B cell (primary cell): ENCODE results near the gene VWA8. TPM values are rescaled to one million over a fixed set of nuclear protein-coding genes. Genes with fewer than 3 reads are reported as not detected.

ENCODE experiments used
- ATAC-seq: fragments of 200-7000 bp; cut with Tn5 transposase; one replicate; pipeline ENCODE4 v1.10.0; 2021; ENCODE audit warnings: low read depth, mild to moderate bottlenecking, moderate number of reproducible peaks, moderate library complexity
- CTCF ChIA-PET: fragments of 350-600 bp; sonication (Branson Sonifier 250); formaldehyde crosslinking; loops from one replicate; lab custom pipeline; 2021; ENCODE audit warnings: antibody characterized with exemption, inconsistent platforms; lab: Charles Lee
- POLR2A ChIA-PET: fragments of 350-600 bp; sonication (Branson Sonifier 250); formaldehyde crosslinking; loops from one replicate; lab custom pipeline; 2021; ENCODE audit warnings: antibody characterized with exemption; lab: Charles Lee
- DNase-seq: peaks from one replicate; pipeline ENCODE4 v3.0.0; 2013
- H2AFZ ChIP-seq: 2 replicates; pipeline ENCODE4 v1.6.1; 2012; ENCODE audit warnings: mild to moderate bottlenecking, low read depth, low read length; ENCODE audit not compliant: insufficient read depth, poor library complexity, severe bottlenecking
- H3K27ac ChIP-seq, 2 donors: 1 replicate in 1 of 2; 2 replicates in 1 of 2; pipeline ENCODE4 v1.5.1; 2012 to 2013; ENCODE audit warnings: low read length in 2 of 2, mild to moderate bottlenecking in 2 of 2, moderate library complexity in 1 of 2
- H3K27me3 ChIP-seq, 4 experiments: fragments of 200-600 bp in 1 of 4; sonication (generic) in 1 of 4; replicated peaks in 1 of 4; 1 replicate in 2 of 4; 2 replicates in 2 of 4; pipeline versions ENCODE4 v1.6.1 to v1.7.0; 2013 to 2016; ENCODE audit warnings: low read length in 3 of 4, mild to moderate bottlenecking in 2 of 4, mixed read lengths in 1 of 4, moderate library complexity in 1 of 4; ENCODE audit not compliant: insufficient read depth in 4 of 4, control insufficient read depth in 3 of 4; ENCODE audit errors: control extremely low read depth in 1 of 4
- H3K36me3 ChIP-seq, 2 experiments: replicated peaks in 1 of 2; 1 replicate in 1 of 2; 2 replicates in 1 of 2; pipeline versions ENCODE4 v1.6.1 to v1.7.1; 2013; ENCODE audit warnings: low read length in 1 of 2; ENCODE audit not compliant: insufficient read depth in 2 of 2, control insufficient read depth in 1 of 2; ENCODE audit errors: control extremely low read depth in 1 of 2, extremely low read depth in 1 of 2
- H3K4me1 ChIP-seq, 2 donors: fragments of 200-600 bp in 1 of 2; sonication (generic) in 1 of 2; 1 replicate in 1 of 2; 2 replicates in 1 of 2; pipeline versions ENCODE4 v1.5.1 to v1.6.1; 2013 to 2017; ENCODE audit warnings: low read length in 2 of 2; ENCODE audit not compliant: control insufficient read depth in 2 of 2, insufficient read depth in 2 of 2
- H3K4me2 ChIP-seq: replicated peaks from 2 replicates; pipeline ENCODE3; 2012; ENCODE audit warnings: mild to moderate bottlenecking, low read depth, low read length; ENCODE audit not compliant: poor library complexity, severe bottlenecking
- H3K4me3 ChIP-seq, 5 experiments: fragments of 200-600 bp in 1 of 5; sonication (generic) in 1 of 5; 1 replicate in 3 of 5; 2 replicates in 2 of 5; pipeline versions ENCODE4 v1.5.1 to v1.7.0; 2011 to 2016; ENCODE audit warnings: low read length in 4 of 5, mild to moderate bottlenecking in 4 of 5, low read depth in 2 of 5, control low read depth in 1 of 5, moderate library complexity in 1 of 5; ENCODE audit not compliant: insufficient read depth in 1 of 5; ENCODE audit errors: control extremely low read depth in 1 of 5, extremely low read depth in 1 of 5
- H3K79me2 ChIP-seq: fragments of 200-600 bp; sonication (generic); one replicate; pipeline ENCODE4 v1.6.0; 2016; ENCODE audit warnings: low read length; ENCODE audit not compliant: control insufficient read depth, insufficient read depth
- H3K9ac ChIP-seq: fragments of 200-600 bp; sonication (generic); 2 replicates; pipeline ENCODE4 v1.6.1; 2017; ENCODE audit warnings: mild to moderate bottlenecking, low read length, moderate library complexity
- H3K9me3 ChIP-seq, 3 donors: one replicate each; pipeline versions ENCODE4 v1.6.1 to v1.7.1; 2013; ENCODE audit warnings: low read length in 2 of 3; ENCODE audit not compliant: control insufficient read depth in 2 of 3, insufficient read depth in 1 of 3; ENCODE audit errors: control extremely low read depth in 1 of 3
- H4K20me1 ChIP-seq: 2 replicates; pipeline ENCODE4 v1.6.0; 2012; ENCODE audit warnings: mild to moderate bottlenecking, low read length; ENCODE audit not compliant: insufficient read depth, control insufficient read depth, poor library complexity, severe bottlenecking
- H3K27ac Mint-ChIP-seq: one replicate; pipeline ENCODE4 v1.8.0; 2021; ENCODE audit warnings: mixed read lengths
- H3K27me3 Mint-ChIP-seq: one replicate; pipeline ENCODE4 v1.8.0; 2021; ENCODE audit warnings: mixed read lengths
- H3K4me1 Mint-ChIP-seq: one replicate; pipeline ENCODE4 v1.8.0; 2021; ENCODE audit warnings: mixed read lengths
- H3K4me3 Mint-ChIP-seq: one replicate; pipeline ENCODE4 v1.8.0; 2021; ENCODE audit warnings: mixed read lengths
- H3K9me3 Mint-ChIP-seq: one replicate; pipeline ENCODE4 v1.8.0; 2022; ENCODE audit warnings: mixed read lengths; ENCODE audit not compliant: insufficient read depth
- EZH2 ChIP-seq: IDR thresholded peaks from 2 replicates; pipeline ENCODE4 v1.6.1; 2012; ENCODE audit warnings: borderline replicate concordance, low read depth, mild to moderate bottlenecking, moderate library complexity, low read length; ENCODE audit not compliant: insufficient read depth, poor library complexity, severe bottlenecking
- WGBS: methylation state at CpG from one replicate; pipeline ENCODE4 v1.1.5; 2013; ENCODE audit warnings: missing lambda C conversion rate; ENCODE audit not compliant: insufficient coverage; 5-methylcytosine and 5-hydroxymethylcytosine counted together
- intact Hi-C: fragments of 100-400 bp; cut with micrococcal nuclease; formaldehyde crosslinking; loops from one replicate; pipeline ENCODE4 v1.10.0; 2022
- polyA plus RNA-seq: library from polyadenylated mRNA; depleted of rRNA; stranded (reverse); fragments of >200 nt; gene quantifications from 2 replicates; pipeline ENCODE4 v1.2.3, GENCODE V29; 2012
- total RNA-seq, 2 donors: library from RNA; stranded (reverse); fragments of 120-200 nt in 1 of 2; gene quantifications; 1 replicate in 1 of 2; 2 replicates in 1 of 2; pipeline versions ENCODE4 v1.2.3 to v1.2.4, GENCODE V29; 2013 to 2022
- TF ChIP-seq, protein P1 (sequence below): fragments of 200-600 bp; IDR thresholded peaks from one replicate; pipeline ENCODE4 v1.8.0; 2022; ENCODE audit warnings: antibody characterized with exemption, mild to moderate bottlenecking

The VWA8 gene
- total and polyA plus RNA-seq, 2 donors (not counting 1 experiment from before 2014, with no cell fraction given): 6.0 to 19.7 TPM

DNA sequence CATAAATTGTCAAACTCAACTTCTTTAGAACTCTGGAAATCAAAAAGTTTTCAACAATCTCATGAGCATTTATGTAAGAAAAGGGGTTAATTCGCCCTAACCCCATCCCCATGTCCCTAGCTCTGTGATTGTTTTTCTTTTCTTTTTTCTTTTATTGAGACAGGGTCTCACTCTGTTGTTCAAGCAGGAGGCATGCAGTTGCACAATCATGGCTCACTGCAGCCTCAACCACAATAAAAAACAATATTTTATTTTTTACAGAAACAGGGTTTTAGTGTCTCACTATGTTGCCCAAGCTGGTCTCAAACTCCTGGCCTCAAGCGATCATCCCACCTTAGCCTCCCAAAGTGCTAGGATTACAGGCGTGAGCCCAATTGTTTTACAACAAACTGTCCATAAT is 16.7 kb downstream of the VWA8 start:
- no peaks in the 10 kb centered on the region for H3K27me3 Mint-ChIP-seq
- Histone ChIP-seq H3K9me3 (peaks cover 0 to 9% (median 1%) of the 10 kb centered on the region in 3 donors), H2AFZ (no peak overlapping the region), H3K36me3 (peaks cover 0 to 12% of the 10 kb centered on the region in 2 experiments), H3K27ac (no peak overlapping the region), H3K27me3 (no peaks in the 10 kb centered on the region), H4K20me1 (no peaks in the 10 kb centered on the region), H3K4me1 (no peaks in the 10 kb centered on the region), H3K4me2 (no peak overlapping the region), H3K79me2 (peaks cover 21% of the 10 kb centered on the region), H3K4me3 (no peak overlapping the region), H3K9ac (no peak overlapping the region)
- ATAC-seq (no peak), DNase-seq (no peak)
- no peak overlapping the region for H3K27ac Mint-ChIP-seq
- peaks cover 9% of the 10 kb centered on the region for H3K9me3 Mint-ChIP-seq
- H3K4me3 Mint-ChIP-seq: no peak overlapping the region
- ChIA-PET CTCF (no interaction called here), POLR2A (no interaction called here)
- WGBS: 97% methylated on average over 2 of the region's 3 CpGs
- no peaks in the 10 kb centered on the region for H3K4me1 Mint-ChIP-seq
- TF ChIP-seq, protein P1, sequence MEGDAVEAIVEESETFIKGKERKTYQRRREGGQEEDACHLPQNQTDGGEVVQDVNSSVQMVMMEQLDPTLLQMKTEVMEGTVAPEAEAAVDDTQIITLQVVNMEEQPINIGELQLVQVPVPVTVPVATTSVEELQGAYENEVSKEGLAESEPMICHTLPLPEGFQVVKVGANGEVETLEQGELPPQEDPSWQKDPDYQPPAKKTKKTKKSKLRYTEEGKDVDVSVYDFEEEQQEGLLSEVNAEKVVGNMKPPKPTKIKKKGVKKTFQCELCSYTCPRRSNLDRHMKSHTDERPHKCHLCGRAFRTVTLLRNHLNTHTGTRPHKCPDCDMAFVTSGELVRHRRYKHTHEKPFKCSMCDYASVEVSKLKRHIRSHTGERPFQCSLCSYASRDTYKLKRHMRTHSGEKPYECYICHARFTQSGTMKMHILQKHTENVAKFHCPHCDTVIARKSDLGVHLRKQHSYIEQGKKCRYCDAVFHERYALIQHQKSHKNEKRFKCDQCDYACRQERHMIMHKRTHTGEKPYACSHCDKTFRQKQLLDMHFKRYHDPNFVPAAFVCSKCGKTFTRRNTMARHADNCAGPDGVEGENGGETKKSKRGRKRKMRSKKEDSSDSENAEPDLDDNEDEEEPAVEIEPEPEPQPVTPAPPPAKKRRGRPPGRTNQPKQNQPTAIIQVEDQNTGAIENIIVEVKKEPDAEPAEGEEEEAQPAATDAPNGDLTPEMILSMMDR: no peak
- no peak for TF ChIP-seq EZH2
- intact Hi-C loops: no loop called here

DNA sequence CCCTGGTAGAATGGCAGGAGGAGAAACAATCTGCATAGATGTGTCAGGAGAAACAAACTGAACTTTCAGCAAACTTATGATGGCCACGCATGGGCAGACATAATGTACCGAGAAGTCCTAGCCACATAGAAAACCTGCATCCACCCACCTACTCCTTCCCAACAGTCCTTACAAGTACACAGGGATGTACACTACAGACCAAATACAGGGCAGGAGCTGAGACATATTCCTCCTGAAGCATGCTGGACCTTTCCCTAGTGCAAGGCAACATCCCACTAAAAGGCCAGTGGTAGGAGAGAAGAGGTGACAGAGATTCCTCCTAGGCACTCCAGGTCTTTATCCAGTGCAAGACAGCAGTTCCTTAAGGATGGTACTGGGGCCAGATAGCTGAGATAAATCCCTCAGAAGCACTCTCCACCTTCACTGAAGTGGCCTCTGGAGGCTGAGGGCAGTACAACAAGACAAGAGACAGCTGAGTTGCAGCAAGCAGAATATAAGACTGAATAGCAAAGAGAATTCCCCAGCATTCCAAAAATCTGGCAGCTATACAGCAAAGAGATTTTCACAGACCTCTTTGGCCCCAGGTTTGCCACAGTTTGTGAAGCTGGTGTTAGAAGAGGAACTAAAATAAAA is 18.3 kb downstream of the VWA8 start:
- H3K27me3 Mint-ChIP-seq: no peaks in the 10 kb centered on the region
- peaks cover 0 to 9% (median 1%) of the 10 kb centered on the region in 3 donors for H3K9me3 ChIP-seq
- peaks cover 29% of the 10 kb centered on the region for H3K79me2 ChIP-seq
- intact Hi-C loops: no loop called here
- no peaks in the 10 kb centered on the region for H4K20me1 ChIP-seq
- peaks cover 9% of the 10 kb centered on the region for H3K9me3 Mint-ChIP-seq
- no peak overlapping the region for H3K4me3 Mint-ChIP-seq
- no peak overlapping the region for H3K4me2 ChIP-seq
- H3K4me3 ChIP-seq: no peak overlapping the region
- POLR2A ChIA-PET: no interaction called here
- no peak overlapping the region for H3K27ac ChIP-seq
- no peak for ATAC-seq
- H3K4me1 ChIP-seq: no peaks in the 10 kb centered on the region
- 92% methylated on average over 2 of the region's 2 CpGs for WGBS
- H3K27me3 ChIP-seq: no peaks in the 10 kb centered on the region
- no peak overlapping the region for H3K27ac Mint-ChIP-seq
- TF ChIP-seq EZH2: no peak
- TF ChIP-seq, protein P1: no peak
- H3K4me1 Mint-ChIP-seq: no peaks in the 10 kb centered on the region
- H3K9ac ChIP-seq: no peak overlapping the region
- CTCF ChIA-PET: no interaction called here
- peaks cover 0 to 12% of the 10 kb centered on the region in 2 experiments for H3K36me3 ChIP-seq
- no peak for DNase-seq
- no peak overlapping the region for H2AFZ ChIP-seq
